G401.6 (cell line): ENCODE data around the gene NIM1K.
"Not testable (repeated sequence)": the region's sequence is repeated elsewhere in the genome, so short reads cannot be mapped to it uniquely, and the experiment has no call there.

Source experiments
- FAIRE-seq: peaks from 2 replicates; lab custom pipeline; 2012; peaks lifted over from hg19 to GRCh38; lab: Jason Lieb, UNC

NIM1K gene

GRCh38 chr5:43314724-43315123, 122.7 kb downstream of the NIM1K start:
- FAIRE-seq: no peak

GRCh38 chr5:43315263-43315662, 123.2 kb downstream of the NIM1K start:
- FAIRE-seq: no peak

GRCh38 chr5:43315682-43316081, 123.7 kb downstream of the NIM1K start:
- FAIRE-seq: no peak

GRCh38 chr5:43316421-43316820, 124.4 kb downstream of the NIM1K start:
- FAIRE-seq: no peak

- no peak for FAIRE-seq
Observed at GRCh38 chr5:43320846-43321245, 128.8 kb downstream of the NIM1K start.

GRCh38 chr5:43323488-43323887, 131.5 kb downstream of the NIM1K start:
- not testable (repeated sequence) for FAIRE-seq

- FAIRE-seq: not testable (repeated sequence)
Observed at GRCh38 chr5:43325624-43326023, 133.6 kb downstream of the NIM1K start.
